Chondrocyte (in vitro differentiated cells): Measurements from ENCODE around the gene PERM1. TPM values are rescaled to one million over a fixed set of nuclear protein-coding genes. Genes with fewer than 3 reads are reported as not detected.

Source experiments
- DNase-seq: peaks from one replicate; pipeline ENCODE4 v3.0.0; 2021; ENCODE audit warnings: mixed read lengths, low spot score
- H3K27ac Mint-ChIP-seq: one replicate; pipeline ENCODE4 v1.8.0; 2021; ENCODE audit warnings: mild to moderate bottlenecking, moderate library complexity, mixed read lengths; ENCODE audit not compliant: unreplicated experiment
- H3K27me3 Mint-ChIP-seq: 2 replicates; pipeline ENCODE4 v1.8.0; 2021; ENCODE audit warnings: low read depth, mixed read lengths
- H3K36me3 Mint-ChIP-seq: 2 replicates; pipeline ENCODE4 v1.8.0; 2021; ENCODE audit warnings: low read depth, mixed read lengths
- H3K4me1 Mint-ChIP-seq: 2 replicates; pipeline ENCODE4 v1.8.0; 2021; ENCODE audit warnings: low read depth, mild to moderate bottlenecking, mixed read lengths
- H3K4me3 Mint-ChIP-seq: one replicate; pipeline ENCODE4 v1.8.0; 2021; ENCODE audit warnings: mild to moderate bottlenecking, moderate library complexity, mixed read lengths; ENCODE audit not compliant: unreplicated experiment
- H3K9me3 Mint-ChIP-seq: 2 replicates; pipeline ENCODE4 v1.8.0; 2021; ENCODE audit warnings: low read depth, mixed read lengths
- CTCF ChIP-seq: fragments of 200-600 bp; sonication (generic); IDR thresholded peaks from 2 replicates; pipeline ENCODE4 v1.5.0; 2021; ENCODE audit warnings: antibody characterized with exemption, mild to moderate bottlenecking, moderate library complexity
- total RNA-seq: library from RNA; stranded (reverse); gene quantifications from 3 replicates; pipeline ENCODE4 v1.2.1, GENCODE V29; 2021

PERM1 gene
- total RNA-seq, 1 donor from 2014 or later = 0.37 TPM

DNA sequence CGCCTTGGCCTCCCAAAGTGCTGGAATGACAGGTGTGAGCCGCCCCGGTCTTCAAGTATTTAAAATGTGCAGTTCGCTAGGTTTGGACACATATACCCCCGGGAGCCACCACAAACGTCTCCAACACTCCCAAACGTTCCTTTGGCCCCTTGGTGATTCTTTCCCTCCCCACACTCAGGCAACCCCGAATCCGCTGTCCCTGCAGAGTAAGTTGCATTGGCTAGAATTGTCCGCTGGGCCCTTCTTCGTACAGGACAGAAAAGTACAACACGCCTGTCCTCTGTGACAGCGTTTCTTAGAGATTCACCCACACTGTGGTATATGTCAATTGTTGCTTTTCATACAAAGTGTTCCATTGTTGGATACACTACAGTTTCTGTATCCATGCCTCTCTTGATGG, 3.2 kb upstream of the PERM1 start:
- H3K4me1 Mint-ChIP-seq = no peaks in the 10 kb centered on the region
- peaks cover 6% of the 10 kb centered on the region for H3K9me3 Mint-ChIP-seq
- H3K27me3 Mint-ChIP-seq = peaks cover 5% of the 10 kb centered on the region
- H3K36me3 Mint-ChIP-seq = peaks cover 5% of the 10 kb centered on the region
- DNase-seq = no peak
- TF ChIP-seq CTCF = no peak
- no peak overlapping the region for H3K4me3 Mint-ChIP-seq
- H3K27ac Mint-ChIP-seq = no peak overlapping the region

DNA sequence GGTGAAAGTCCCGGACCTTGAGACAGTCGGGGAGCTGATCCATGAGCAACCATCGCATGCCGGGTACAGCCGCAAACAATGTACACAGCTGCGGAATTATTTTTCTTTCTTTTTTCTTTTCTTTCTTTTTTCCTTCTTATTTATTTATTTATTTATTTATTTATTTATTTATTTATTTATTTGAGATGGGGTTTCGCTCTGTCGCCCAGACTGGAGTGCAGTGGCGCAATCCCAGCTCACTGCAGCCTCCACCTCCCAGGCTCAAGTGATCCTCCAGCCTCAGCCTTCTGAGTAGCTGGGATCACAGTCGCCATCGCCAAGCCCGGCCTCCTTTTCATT, 2.6 kb upstream of the PERM1 start:
- no peak for DNase-seq
- peaks cover 5% of the 10 kb centered on the region for H3K27me3 Mint-ChIP-seq
- peaks cover 6% of the 10 kb centered on the region for H3K9me3 Mint-ChIP-seq
- H3K27ac Mint-ChIP-seq = no peak overlapping the region
- no peak overlapping the region for H3K4me3 Mint-ChIP-seq
- TF ChIP-seq CTCF = no peak
- H3K36me3 Mint-ChIP-seq = peaks cover 5% of the 10 kb centered on the region
- H3K4me1 Mint-ChIP-seq = no peaks in the 10 kb centered on the region

- Mint-ChIP-seq H3K27ac (no peak overlapping the region), H3K27me3 (peaks cover 5% of the 10 kb centered on the region), H3K9me3 (peaks cover 6% of the 10 kb centered on the region), H3K4me1 (no peaks in the 10 kb centered on the region), H3K4me3 (no peak overlapping the region), H3K36me3 (peaks cover 5% of the 10 kb centered on the region)
- TF ChIP-seq CTCF = peak; percentile 97
- DNase-seq = no peak
These were observed 2.0 kb upstream of the PERM1 start for GRCh38 chr1:983798-984475.

- peaks cover under 1% of the 10 kb centered on the region for H3K36me3 Mint-ChIP-seq
- no peak overlapping the region for H3K4me3 Mint-ChIP-seq
- H3K9me3 Mint-ChIP-seq = peaks cover under 1% of the 10 kb centered on the region
- DNase-seq = no peak
- H3K27me3 Mint-ChIP-seq = peaks cover 5% of the 10 kb centered on the region
- no peak for TF ChIP-seq CTCF
- no peak overlapping the region for H3K27ac Mint-ChIP-seq
- peaks cover 3% of the 10 kb centered on the region for H3K4me1 Mint-ChIP-seq
These were observed 1.0 kb upstream of the PERM1 start for GRCh38 chr1:982765-983436.

DNA sequence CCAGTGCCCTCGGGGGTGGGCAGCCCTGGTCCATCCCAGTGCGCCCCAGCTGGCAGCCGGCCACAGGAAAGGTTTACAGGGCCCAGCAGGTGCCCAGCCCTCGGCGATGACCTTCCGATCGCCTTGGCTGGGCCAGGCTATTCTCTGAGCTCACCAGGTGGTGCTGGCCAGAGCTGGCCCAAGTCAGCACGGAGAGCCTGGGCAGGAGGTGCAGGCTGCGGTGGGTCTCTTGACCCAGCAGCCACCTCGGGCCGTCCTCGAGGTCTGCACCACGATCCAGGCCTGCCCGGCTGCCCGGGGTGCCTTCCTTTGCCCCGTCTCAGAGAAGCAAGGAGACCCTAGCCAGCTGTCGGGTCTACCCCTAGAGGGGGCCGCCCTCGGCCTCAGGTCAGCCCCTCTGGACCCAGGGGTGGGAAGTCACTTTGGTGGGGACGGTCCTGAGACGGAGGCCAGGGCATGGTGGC, 370 bp downstream of the PERM1 start:
- no peak overlapping the region for H3K27ac Mint-ChIP-seq
- no peaks in the 10 kb centered on the region for H3K36me3 Mint-ChIP-seq
- DNase-seq = no peak
- no peak for TF ChIP-seq CTCF
- no peaks in the 10 kb centered on the region for H3K9me3 Mint-ChIP-seq
- H3K4me1 Mint-ChIP-seq = peaks cover 3% of the 10 kb centered on the region
- H3K4me3 Mint-ChIP-seq = no peak overlapping the region
- peaks cover 5% of the 10 kb centered on the region for H3K27me3 Mint-ChIP-seq
